PC-3 (cell line): ENCODE data around the gene SLC35E2B. TPM values are rescaled to one million over a fixed set of nuclear protein-coding genes. Genes with fewer than 3 reads are reported as not detected.

Experiments
- ATAC-seq: fragments of 200-7000 bp; cut with Tn5 transposase; 2 replicates; pipeline ENCODE4 v1.9.1; 2020; ENCODE audit warnings: mild to moderate bottlenecking, moderate library complexity
- BruUV-seq: library from RNA; stranded (reverse); fragments of 400-500 nt; replicated peaks from 2 replicates; lab custom pipeline; 2021; lab: Mats Ljungman, UMichigan
- CTCF ChIA-PET: fragments of 300-600 bp; sonication (Branson Sonifier 250); formaldehyde crosslinking; loops from one replicate; lab custom pipeline; 2022; ENCODE audit warnings: antibody characterized with exemption; lab: Charles Lee
- POLR2A ChIA-PET: fragments of 300-600 bp; sonication (Branson Sonifier 250); formaldehyde crosslinking; loops from one replicate; lab custom pipeline; 2022; ENCODE audit warnings: antibody characterized with exemption; ENCODE audit not compliant: unreplicated experiment; lab: Charles Lee
- DNase-seq: peaks from one replicate; pipeline ENCODE4 v3.0.0-alpha.2; 2015
- H2AFZ ChIP-seq: fragments of 300-600 bp; sonication (generic); 2 replicates; pipeline ENCODE4 v1.6.0; 2016; ENCODE audit warnings: antibody characterized with exemption, low read length
- H3F3A ChIP-seq: fragments of 300-600 bp; sonication (generic); one replicate; pipeline ENCODE4 v1.6.0; 2017; ENCODE audit warnings: antibody characterized with exemption, low read length, control low read depth, mild to moderate bottlenecking; ENCODE audit not compliant: unreplicated experiment
- H3K27ac ChIP-seq: fragments of 300-600 bp; sonication (generic); 2 replicates; pipeline ENCODE4 v1.5.1; 2016; ENCODE audit warnings: mild to moderate bottlenecking, low read length
- H3K27me3 ChIP-seq: fragments of 300-600 bp; sonication (generic); 2 replicates; pipeline ENCODE4 v1.6.1; 2016; ENCODE audit warnings: low read length, mixed read lengths
- H3K36me3 ChIP-seq: fragments of 300-600 bp; sonication (generic); 2 replicates; pipeline ENCODE4 v1.6.1; 2016; ENCODE audit warnings: low read depth, mixed run types, low read length, mixed read lengths
- H3K4me1 ChIP-seq: fragments of 300-600 bp; sonication (generic); 2 replicates; pipeline ENCODE4 v1.5.1; 2016; ENCODE audit warnings: low read length; ENCODE audit not compliant: insufficient read depth
- H3K4me2 ChIP-seq: fragments of 300-600 bp; sonication (generic); 2 replicates; pipeline ENCODE4 v1.6.0; 2016; ENCODE audit warnings: low read length
- H3K4me3 ChIP-seq: fragments of 300-600 bp; sonication (generic); 2 replicates; pipeline ENCODE4 v1.5.1; 2016; ENCODE audit warnings: mild to moderate bottlenecking, low read length, mixed read lengths
- H3K79me2 ChIP-seq: fragments of 300-600 bp; sonication (generic); 2 replicates; pipeline ENCODE4 v1.6.1; 2017; ENCODE audit warnings: low read length, mixed read lengths
- H3K9ac ChIP-seq: fragments of 300-600 bp; sonication (generic); 2 replicates; pipeline ENCODE4 v1.6.0; 2016; ENCODE audit warnings: mild to moderate bottlenecking, low read length
- H3K9me2 ChIP-seq: fragments of 300-600 bp; sonication (generic); replicated peaks from 2 replicates; pipeline ENCODE4 v1.6.1; 2016; ENCODE audit warnings: mixed run types, low read length, mixed read lengths
- H3K9me3 ChIP-seq: fragments of 300-600 bp; sonication (generic); 2 replicates; pipeline ENCODE4 v1.6.1; 2016; ENCODE audit warnings: low read length, mixed read lengths
- H4K20me1 ChIP-seq: fragments of 300-600 bp; sonication (generic); 2 replicates; pipeline ENCODE4 v1.6.1; 2016; ENCODE audit warnings: low read length, mixed read lengths
- CTCF ChIP-seq: fragments of 300-600 bp; sonication (generic); conservative IDR thresholded peaks from 2 replicates; pipeline ENCODE4 v1.5.1; 2017; ENCODE audit warnings: antibody characterized with exemption, low read depth, mild to moderate bottlenecking, low read length
- EZH2 ChIP-seq: fragments of 300-600 bp; sonication (generic); IDR thresholded peaks from one replicate; pipeline ENCODE4 v1.6.1; 2017; ENCODE audit warnings: antibody characterized with exemption, mild to moderate bottlenecking, low read length; ENCODE audit not compliant: unreplicated experiment
- EZH2phosphoT487 ChIP-seq: fragments of 300-600 bp; sonication (generic); IDR thresholded peaks from 2 replicates; pipeline ENCODE4 v1.6.1; 2018; ENCODE audit warnings: mild to moderate bottlenecking, antibody characterized with exemption, low read length, borderline replicate concordance
- intact Hi-C: fragments of 100-400 bp; cut with micrococcal nuclease; formaldehyde crosslinking; loops from 2 replicates; pipeline ENCODE4 v1.9.0; 2023
- total RNA-seq: library from RNA; depleted of rRNA; stranded (reverse); fragments of >200 nt; gene quantifications from 2 replicates; pipeline ENCODE4 v1.2.3, GENCODE V29; 2014

Gene SLC35E2B
- total RNA-seq, 1 experiment from 2014 or later: 38.1 TPM

GRCh38 chr1:1680912-1681273, 11.7 kb downstream of the SLC35E2B start:
- no peaks in the 10 kb centered on the region for H3F3A ChIP-seq
- no peak overlapping the region for H3K9ac ChIP-seq
- no peaks in the 10 kb centered on the region for H3K9me2 ChIP-seq
- no peaks in the 10 kb centered on the region for H3K27me3 ChIP-seq
- no peaks in the 10 kb centered on the region for H4K20me1 ChIP-seq
- no peak overlapping the region for H2AFZ ChIP-seq
- no peak overlapping the region for H3K27ac ChIP-seq
- H3K79me2 ChIP-seq: peaks cover 40% of the 10 kb centered on the region
- POLR2A ChIA-PET: no interaction called here
- no peaks in the 10 kb centered on the region for H3K4me1 ChIP-seq
- TF ChIP-seq EZH2phosphoT487: no peak
- TF ChIP-seq EZH2: no peak
- TF ChIP-seq CTCF: no peak
- no peak overlapping the region for H3K4me2 ChIP-seq
- ATAC-seq (no peak), DNase-seq (peak; percentile 1)
- no peaks in the 10 kb centered on the region for H3K9me3 ChIP-seq
- CTCF ChIA-PET: no interaction called here
- intact Hi-C loops: loop anchor here (10.0 kb wide), 1 partner anchor 224 kb away; no protein-coding TSS in a partner anchor
- BruUV-seq: no TSS peak
- H3K36me3 ChIP-seq: peaks cover 6% of the 10 kb centered on the region; the same call in 1 of the 2 replicates
- no peak overlapping the region for H3K4me3 ChIP-seq

GRCh38 chr1:1680031-1680911, 12.3 kb downstream of the SLC35E2B start:
- no peaks in the 10 kb centered on the region for H4K20me1 ChIP-seq
- H3K4me2 ChIP-seq: no peak overlapping the region
- H3K79me2 ChIP-seq: peaks cover 35% of the 10 kb centered on the region
- POLR2A ChIA-PET: no interaction called here
- no peaks in the 10 kb centered on the region for H3K9me3 ChIP-seq
- H3K27me3 ChIP-seq: no peaks in the 10 kb centered on the region
- no peak overlapping the region for H3K9ac ChIP-seq
- H3K9me2 ChIP-seq: no peaks in the 10 kb centered on the region
- no peak for TF ChIP-seq EZH2
- TF ChIP-seq EZH2phosphoT487: no peak
- no peak for TF ChIP-seq CTCF
- no peak overlapping the region for H3K4me3 ChIP-seq
- CTCF ChIA-PET: no interaction called here
- ATAC-seq: no peak
- no peaks in the 10 kb centered on the region for H3K4me1 ChIP-seq
- H3F3A ChIP-seq: no peaks in the 10 kb centered on the region
- peaks cover 6% of the 10 kb centered on the region; the same call in 1 of the 2 replicates for H3K36me3 ChIP-seq
- H3K27ac ChIP-seq: no peak overlapping the region
- DNase-seq: peak; percentile 1
- BruUV-seq: no TSS peak
- no peak overlapping the region for H2AFZ ChIP-seq
- intact Hi-C loops: loop anchor here (10.0 kb wide), 1 partner anchor 225 kb away; no protein-coding TSS in a partner anchor
